Neural progenitor cell (in vitro differentiated cells): ENCODE data around the gene DOHH. TPM values are rescaled to one million over a fixed set of nuclear protein-coding genes. Genes with fewer than 3 reads are reported as not detected.
A peak's percentile ranks its signal among the peaks of the same experiment; 100 is the strongest.

Source experiments
- DNase-seq: peaks from one replicate; pipeline ENCODE4 v3.0.0-alpha.2; 2016; ENCODE audit warnings: low spot score
- H2AFZ ChIP-seq: fragments of 200-600 bp; sonication (generic); replicated peaks from 2 replicates; pipeline ENCODE4 v1.6.1; 2016; ENCODE audit warnings: antibody characterized with exemption
- H3F3A ChIP-seq: fragments of 200-600 bp; sonication (generic); 2 replicates; pipeline ENCODE4 v1.6.1; 2016; ENCODE audit warnings: antibody characterized with exemption, low read depth
- H3K27ac ChIP-seq: fragments of 200-600 bp; sonication (generic); 2 replicates; pipeline ENCODE4 v1.5.1; 2016; ENCODE audit warnings: mild to moderate bottlenecking
- H3K27me3 ChIP-seq: fragments of 200-600 bp; sonication (generic); 2 replicates; pipeline ENCODE4 v1.6.1; 2016; ENCODE audit warnings: mild to moderate bottlenecking, moderate library complexity
- H3K36me3 ChIP-seq: fragments of 200-600 bp; sonication (generic); 2 replicates; pipeline ENCODE4 v1.5.1; 2016
- H3K4me1 ChIP-seq: fragments of 200-600 bp; sonication (generic); 2 replicates; pipeline ENCODE4 v1.6.1; 2016; ENCODE audit warnings: mixed run types
- H3K4me2 ChIP-seq: fragments of 200-600 bp; sonication (generic); 2 replicates; pipeline ENCODE4 v1.6.1; 2016
- H3K4me3 ChIP-seq: fragments of 200-600 bp; sonication (generic); 2 replicates; pipeline ENCODE4 v1.5.1; 2016
- H3K79me2 ChIP-seq: fragments of 200-600 bp; sonication (generic); 2 replicates; pipeline ENCODE4 v1.6.1; 2016; ENCODE audit warnings: low read depth
- H3K9ac ChIP-seq: fragments of 200-600 bp; sonication (generic); 2 replicates; pipeline ENCODE4 v1.6.1; 2016
- H3K9me3 ChIP-seq: fragments of 200-600 bp; sonication (generic); 2 replicates; pipeline ENCODE4 v1.5.1; 2016; ENCODE audit warnings: low read depth
- H4K20me1 ChIP-seq: fragments of 200-600 bp; sonication (generic); 2 replicates; pipeline ENCODE4 v1.6.1; 2016; ENCODE audit warnings: low read depth
- H3K27ac Mint-ChIP-seq: 3 replicates; pipeline ENCODE4 v1.8.0; 2021; ENCODE audit warnings: mixed read lengths
- H3K27me3 Mint-ChIP-seq: 2 replicates; pipeline ENCODE4 v1.8.0; 2022; ENCODE audit warnings: low read depth, mild to moderate bottlenecking, inconsistent platforms, moderate library complexity, mixed read lengths; ENCODE audit not compliant: insufficient read depth
- H3K36me3 Mint-ChIP-seq: 3 replicates; pipeline ENCODE4 v1.8.0; 2021; ENCODE audit warnings: mixed read lengths
- H3K4me1 Mint-ChIP-seq: 3 replicates; pipeline ENCODE4 v1.8.0; 2021; ENCODE audit warnings: mixed read lengths
- H3K4me3 Mint-ChIP-seq: 3 replicates; pipeline ENCODE4 v1.8.0; 2021; ENCODE audit warnings: mild to moderate bottlenecking, moderate library complexity, mixed read lengths
- H3K9me3 Mint-ChIP-seq: 3 replicates; pipeline ENCODE4 v1.8.0; 2020; ENCODE audit warnings: mixed read lengths
- CTCF ChIP-seq: fragments of 200-600 bp; sonication (generic); IDR thresholded peaks from 2 replicates; pipeline ENCODE4 v1.5.1; 2017; ENCODE audit warnings: antibody characterized with exemption, mild to moderate bottlenecking
- EZH2 ChIP-seq: fragments of 200-600 bp; sonication (generic); IDR thresholded peaks from 2 replicates; pipeline ENCODE4 v1.6.1; 2017; ENCODE audit warnings: antibody characterized with exemption, mild to moderate bottlenecking, moderate library complexity
- EZH2phosphoT487 ChIP-seq: fragments of 200-600 bp; sonication (generic); IDR thresholded peaks from 2 replicates; pipeline ENCODE4 v1.6.1; 2017; ENCODE audit warnings: antibody characterized with exemption
- total RNA-seq: library from RNA; depleted of rRNA; stranded (reverse); fragments of >200 nt; gene quantifications from 2 replicates; pipeline ENCODE4 v1.2.3, GENCODE V29; 2015; ENCODE audit warnings: low replicate concordance

Gene DOHH
- total RNA-seq, 1 donor from 2014 or later: 0.69 TPM

GRCh38 chr19:3507371-3508120 is 7.1 kb upstream of the DOHH start:
- H3K36me3 Mint-ChIP-seq: peaks cover 10% of the 10 kb centered on the region
- peaks cover 12% of the 10 kb centered on the region for H3K4me1 ChIP-seq
- peak; percentile 41 for DNase-seq

GRCh38 chr19:3506384-3507340 is 6.2 kb upstream of the DOHH start:
- no peaks in the 10 kb centered on the region for H3K27me3 ChIP-seq
- H3K9me3 ChIP-seq: no peaks in the 10 kb centered on the region
- H3K9ac ChIP-seq: peak overlapping the region; percentile 82
- H3K4me3 ChIP-seq: peak overlapping the region; percentile 99
- peak; percentile 47 for DNase-seq
- H3K4me1 Mint-ChIP-seq: peaks cover 32% of the 10 kb centered on the region
- peak overlapping the region; percentile 72 for H3K27ac Mint-ChIP-seq
- no peaks in the 10 kb centered on the region for H3K9me3 Mint-ChIP-seq
- peak overlapping the region; percentile 96 for H3K4me2 ChIP-seq
- peaks cover 10% of the 10 kb centered on the region for H3K36me3 Mint-ChIP-seq
- no peaks in the 10 kb centered on the region for H3K36me3 ChIP-seq
- peaks cover 53% of the 10 kb centered on the region for H3K79me2 ChIP-seq
- peaks cover 10% of the 10 kb centered on the region for H3K27me3 Mint-ChIP-seq
- no peak overlapping the region for H3K27ac ChIP-seq
- peaks cover 51% of the 10 kb centered on the region for H4K20me1 ChIP-seq
- peaks cover 12% of the 10 kb centered on the region for H3K4me1 ChIP-seq
- peaks cover 8% of the 10 kb centered on the region for H3F3A ChIP-seq
- TF ChIP-seq EZH2 (no peak), EZH2phosphoT487 (no peak), CTCF (no peak)
- peak overlapping the region; percentile 95 for H3K4me3 Mint-ChIP-seq
- H2AFZ ChIP-seq: no peak overlapping the region

More at GRCh38 chr19:3507371-3508120, 7.1 kb upstream of the DOHH start:
- peaks cover 8% of the 10 kb centered on the region for H3F3A ChIP-seq
- no peak overlapping the region for H2AFZ ChIP-seq
- TF ChIP-seq EZH2phosphoT487 (no peak), EZH2 (no peak), CTCF (no peak)
- H3K36me3 ChIP-seq: no peaks in the 10 kb centered on the region
- Mint-ChIP-seq H3K4me1 (peaks cover 32% of the 10 kb centered on the region), H3K9me3 (no peaks in the 10 kb centered on the region), H3K27ac (peak overlapping the region; percentile 72), H3K4me3 (peak overlapping the region; percentile 95), H3K27me3 (peaks cover 10% of the 10 kb centered on the region)
- peaks cover 62% of the 10 kb centered on the region for H3K79me2 ChIP-seq
- no peaks in the 10 kb centered on the region for H3K9me3 ChIP-seq
- H3K9ac ChIP-seq: peak overlapping the region; percentile 82
- H3K4me3 ChIP-seq: peak overlapping the region; percentile 99
- no peak overlapping the region for H3K27ac ChIP-seq
- H3K4me2 ChIP-seq: peak overlapping the region; percentile 96
- H3K27me3 ChIP-seq: no peaks in the 10 kb centered on the region
- peaks cover 60% of the 10 kb centered on the region for H4K20me1 ChIP-seq

- Histone ChIP-seq H3K9ac (peak within 1 kb of the TSS; percentile 82), H4K20me1 (peaks cover 43% of the 10 kb centered on the region), H3K9me3 (no peaks in the 10 kb centered on the region), H3K79me2 (peaks cover 44% of the 10 kb centered on the region), H3K4me1 (peaks cover 12% of the 10 kb centered on the region), H3K27me3 (no peaks in the 10 kb centered on the region), H3K4me2 (peak within 1 kb of the TSS; percentile 96), H3K4me3 (peak within 1 kb of the TSS; percentile 99), H3K36me3 (no peaks in the 10 kb centered on the region), H3F3A (peaks cover 8% of the 10 kb centered on the region), H3K27ac (no peak within 1 kb of the TSS), H2AFZ (peak within 1 kb of the TSS; percentile 55)
- peaks cover 10% of the 10 kb centered on the region for H3K27me3 Mint-ChIP-seq
- H3K4me1 Mint-ChIP-seq: peaks cover 36% of the 10 kb centered on the region
- H3K9me3 Mint-ChIP-seq: no peaks in the 10 kb centered on the region
- no peak for TF ChIP-seq EZH2
- no peak for TF ChIP-seq EZH2phosphoT487
- no peak for TF ChIP-seq CTCF
- peaks cover 10% of the 10 kb centered on the region for H3K36me3 Mint-ChIP-seq
- H3K27ac Mint-ChIP-seq: peak within 1 kb of the TSS; percentile 99
- peak within 1 kb of the TSS; percentile 95 for H3K4me3 Mint-ChIP-seq
- DNase-seq: peak; percentile 99
Observed at GRCh38 chr19:3505598-3506383, 5.3 kb upstream of the DOHH start, which contains the start of gene FZR1. TSS of gene FZR1 (plus strand) at chr19:3506311. CDS start at chr19:3522990, 16,679 bp downstream.
